ENCODE data around the gene TBC1D3B.
A peak's percentile ranks its signal among the peaks of the same experiment; 100 is the strongest.
"Not testable (repeated sequence)": the region's sequence is repeated elsewhere in the genome, so short reads cannot be mapped to it uniquely, and the experiment has no call there.

Gene TBC1D3B

DNA sequence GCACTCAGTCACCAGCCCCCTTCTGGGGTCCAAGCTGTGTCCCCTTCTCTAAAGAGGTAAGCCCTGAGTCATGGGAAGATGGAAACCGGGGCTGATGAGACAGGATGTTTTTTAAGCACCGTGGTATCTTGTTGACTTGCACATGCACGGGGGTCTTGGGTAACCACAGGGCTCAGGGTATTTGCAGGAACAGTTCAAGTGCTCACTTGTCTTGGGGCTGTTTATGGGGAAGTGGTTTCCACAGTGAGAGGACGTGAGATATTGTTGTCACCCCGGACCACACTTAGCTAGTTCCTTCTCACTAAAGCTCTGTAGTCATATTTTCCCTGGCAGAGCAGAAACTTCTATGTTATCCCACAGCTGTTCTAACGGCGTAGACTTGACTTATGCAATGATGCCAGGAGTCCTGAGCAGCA is 12.5 kb upstream of the TBC1D3B start:
- TF ChIP-seq, protein P1, sequence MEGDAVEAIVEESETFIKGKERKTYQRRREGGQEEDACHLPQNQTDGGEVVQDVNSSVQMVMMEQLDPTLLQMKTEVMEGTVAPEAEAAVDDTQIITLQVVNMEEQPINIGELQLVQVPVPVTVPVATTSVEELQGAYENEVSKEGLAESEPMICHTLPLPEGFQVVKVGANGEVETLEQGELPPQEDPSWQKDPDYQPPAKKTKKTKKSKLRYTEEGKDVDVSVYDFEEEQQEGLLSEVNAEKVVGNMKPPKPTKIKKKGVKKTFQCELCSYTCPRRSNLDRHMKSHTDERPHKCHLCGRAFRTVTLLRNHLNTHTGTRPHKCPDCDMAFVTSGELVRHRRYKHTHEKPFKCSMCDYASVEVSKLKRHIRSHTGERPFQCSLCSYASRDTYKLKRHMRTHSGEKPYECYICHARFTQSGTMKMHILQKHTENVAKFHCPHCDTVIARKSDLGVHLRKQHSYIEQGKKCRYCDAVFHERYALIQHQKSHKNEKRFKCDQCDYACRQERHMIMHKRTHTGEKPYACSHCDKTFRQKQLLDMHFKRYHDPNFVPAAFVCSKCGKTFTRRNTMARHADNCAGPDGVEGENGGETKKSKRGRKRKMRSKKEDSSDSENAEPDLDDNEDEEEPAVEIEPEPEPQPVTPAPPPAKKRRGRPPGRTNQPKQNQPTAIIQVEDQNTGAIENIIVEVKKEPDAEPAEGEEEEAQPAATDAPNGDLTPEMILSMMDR (conservative IDR thresholded peaks at IDR 0.05; ENCODE audit: control insufficient read depth, insufficient read depth, low read depth, low read length): no peak
- no peak overlapping the region for H3K4me3 ChIP-seq (ENCODE audit: control insufficient read depth, low read depth, low read length)
- DNase-seq (ENCODE audit: low read depth): no peak

DNA sequence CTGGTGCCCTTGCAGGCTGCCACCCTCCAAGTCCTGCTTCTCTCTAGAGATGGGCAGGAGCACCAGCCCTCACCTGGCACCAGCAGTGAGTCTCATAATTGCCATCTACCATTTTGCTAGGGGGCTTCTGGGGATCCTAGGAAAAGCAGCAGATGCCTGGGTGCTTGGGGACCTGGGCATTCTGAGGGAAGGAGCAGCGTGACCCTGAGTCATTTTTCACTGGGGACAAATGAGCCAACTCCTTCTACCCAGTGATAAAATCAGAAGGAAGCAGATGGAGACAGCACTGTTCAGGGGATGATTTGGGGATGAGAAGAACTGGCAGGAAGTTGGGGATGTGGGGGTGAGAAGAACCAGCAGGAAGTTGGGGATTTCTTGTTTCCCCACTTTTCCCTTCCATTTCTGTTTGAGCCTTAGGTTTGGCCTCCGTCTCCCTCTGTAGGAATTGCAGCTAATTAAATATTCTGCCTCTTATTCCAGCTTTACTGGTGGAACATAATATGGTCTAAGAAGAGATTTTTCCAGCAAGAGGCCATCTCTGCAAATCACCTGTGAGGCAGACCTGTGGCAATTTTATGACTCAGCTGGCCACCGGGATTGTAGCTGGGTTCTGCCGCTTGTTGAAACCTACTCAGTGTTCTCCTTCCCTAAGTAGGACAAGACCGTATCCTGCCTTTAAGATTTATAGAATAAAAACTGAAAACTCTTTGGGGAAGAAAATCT is 11.7 kb upstream of the TBC1D3B start:
- DNase-seq (ENCODE audit: low read depth): not testable (repeated sequence)

DNA sequence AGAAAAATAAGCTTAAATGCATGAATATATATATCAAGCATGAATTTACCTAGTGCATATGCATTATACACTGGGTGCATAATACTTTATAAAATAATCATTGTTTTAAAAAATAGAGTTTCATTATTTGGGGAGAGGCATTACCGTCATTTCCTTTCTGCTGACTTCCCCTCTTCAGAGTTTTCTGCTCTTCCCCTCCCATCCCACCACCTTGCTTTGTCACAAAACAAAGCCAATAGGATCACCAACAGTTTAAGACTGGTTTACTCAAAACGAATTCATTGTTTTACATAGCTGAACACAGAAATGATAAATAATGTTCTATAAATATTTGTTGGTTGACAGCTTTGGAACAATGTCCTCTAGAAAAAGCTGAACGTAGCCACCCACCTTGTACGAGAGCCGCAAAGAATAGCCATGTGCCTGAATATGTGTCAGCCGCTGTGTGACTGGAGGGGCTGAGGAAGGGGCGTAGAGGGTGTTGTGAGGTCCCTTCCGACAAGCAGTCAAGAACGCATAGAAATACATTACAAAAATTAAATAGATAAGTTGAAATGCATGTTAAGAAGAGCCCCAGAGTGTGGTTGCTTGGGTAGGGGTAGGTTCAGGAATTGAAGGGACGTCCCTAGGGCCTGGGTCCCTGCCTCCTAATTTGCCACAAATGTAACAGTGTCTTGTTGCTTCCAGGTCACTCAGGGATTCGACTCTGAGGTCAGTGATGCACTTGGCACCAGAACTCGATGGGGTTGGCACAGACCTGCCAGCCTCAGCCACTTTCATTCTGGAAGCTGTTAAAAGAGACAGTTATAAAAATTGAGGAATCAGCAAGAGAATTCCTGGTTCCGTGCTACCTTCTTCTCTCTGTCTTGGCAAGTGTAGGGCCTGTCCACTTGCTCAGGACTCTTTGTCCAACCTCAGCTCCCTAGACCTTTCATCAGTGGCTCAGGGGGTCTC is 10.7 kb upstream of the TBC1D3B start:
- DNase-seq (ENCODE audit: low read depth): not testable (repeated sequence)

More for the DNA sequence above, 11.7 kb upstream of the TBC1D3B start:
- not testable (repeated sequence) for H3K4me3 ChIP-seq (ENCODE audit: control insufficient read depth, low read depth, low read length)

DNA sequence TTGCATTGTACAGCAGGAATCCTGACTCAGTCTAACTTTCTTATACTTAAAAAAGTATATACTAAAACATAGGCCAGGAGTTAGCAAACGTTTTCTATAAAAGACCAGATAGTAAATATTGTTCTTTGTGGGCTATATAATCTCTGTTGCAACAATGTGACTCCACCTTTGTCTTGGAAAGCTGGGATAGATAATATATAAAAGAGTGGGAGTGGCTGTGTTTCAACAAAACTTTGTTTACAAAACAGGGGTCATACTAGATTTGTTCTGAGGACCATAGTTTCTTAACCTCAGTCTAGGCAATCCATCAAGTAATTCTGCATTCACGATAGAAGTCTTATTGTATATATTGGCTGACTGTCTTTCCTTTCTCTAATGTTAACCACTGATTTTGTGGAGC is 9.0 kb upstream of the TBC1D3B start:
- no peak overlapping the region for H3K4me3 ChIP-seq (ENCODE audit: control insufficient read depth, low read depth, low read length)
- TF ChIP-seq, protein P1 (conservative IDR thresholded peaks at IDR 0.05; ENCODE audit: control insufficient read depth, insufficient read depth, low read depth, low read length): no peak
- no peak for DNase-seq (ENCODE audit: low read depth)

More for the DNA sequence above, 10.7 kb upstream of the TBC1D3B start:
- not testable (repeated sequence) for H3K4me3 ChIP-seq (ENCODE audit: control insufficient read depth, low read depth, low read length)

DNA sequence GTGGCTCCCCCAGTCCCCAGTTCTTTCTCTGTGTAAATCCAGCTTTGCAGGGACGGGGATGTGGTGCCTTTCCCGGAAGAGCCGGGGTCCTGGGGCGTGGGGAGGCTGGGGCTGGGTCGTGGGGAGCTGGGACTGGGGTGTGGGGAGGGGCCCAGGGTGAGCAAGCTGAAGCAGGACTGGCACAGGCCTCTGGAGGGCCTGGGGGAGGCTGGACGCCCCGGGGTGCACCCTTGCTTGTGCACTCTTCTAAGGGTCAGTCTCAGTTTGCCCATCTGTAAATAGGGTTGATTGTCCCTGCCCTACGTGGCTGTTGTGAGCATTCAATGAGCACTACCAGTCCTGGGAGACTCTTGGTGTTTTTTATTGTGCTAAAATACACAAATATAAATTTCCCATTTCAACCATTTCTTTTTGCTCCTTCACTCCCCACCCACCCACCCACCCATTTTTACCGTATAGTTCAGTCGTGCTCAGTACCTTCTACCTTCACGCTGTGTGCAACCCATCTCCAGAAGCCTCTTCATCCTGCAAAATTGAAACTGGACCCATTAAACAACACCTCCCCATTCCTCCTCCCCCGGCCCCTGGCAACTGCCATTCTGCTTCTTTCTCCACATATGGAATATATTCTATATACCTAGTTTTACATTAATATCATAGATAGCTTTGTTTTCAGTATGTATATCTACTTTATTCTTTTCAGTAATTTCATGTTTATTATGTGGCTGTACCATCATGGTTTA is 7.8 kb upstream of the TBC1D3B start:
- TF ChIP-seq, protein P1 (conservative IDR thresholded peaks at IDR 0.05; ENCODE audit: control insufficient read depth, insufficient read depth, low read depth, low read length): no peak
- DNase-seq (ENCODE audit: low read depth): no peak
- peak overlapping the region; percentile 59 for H3K4me3 ChIP-seq (ENCODE audit: control insufficient read depth, low read depth, low read length)

DNA sequence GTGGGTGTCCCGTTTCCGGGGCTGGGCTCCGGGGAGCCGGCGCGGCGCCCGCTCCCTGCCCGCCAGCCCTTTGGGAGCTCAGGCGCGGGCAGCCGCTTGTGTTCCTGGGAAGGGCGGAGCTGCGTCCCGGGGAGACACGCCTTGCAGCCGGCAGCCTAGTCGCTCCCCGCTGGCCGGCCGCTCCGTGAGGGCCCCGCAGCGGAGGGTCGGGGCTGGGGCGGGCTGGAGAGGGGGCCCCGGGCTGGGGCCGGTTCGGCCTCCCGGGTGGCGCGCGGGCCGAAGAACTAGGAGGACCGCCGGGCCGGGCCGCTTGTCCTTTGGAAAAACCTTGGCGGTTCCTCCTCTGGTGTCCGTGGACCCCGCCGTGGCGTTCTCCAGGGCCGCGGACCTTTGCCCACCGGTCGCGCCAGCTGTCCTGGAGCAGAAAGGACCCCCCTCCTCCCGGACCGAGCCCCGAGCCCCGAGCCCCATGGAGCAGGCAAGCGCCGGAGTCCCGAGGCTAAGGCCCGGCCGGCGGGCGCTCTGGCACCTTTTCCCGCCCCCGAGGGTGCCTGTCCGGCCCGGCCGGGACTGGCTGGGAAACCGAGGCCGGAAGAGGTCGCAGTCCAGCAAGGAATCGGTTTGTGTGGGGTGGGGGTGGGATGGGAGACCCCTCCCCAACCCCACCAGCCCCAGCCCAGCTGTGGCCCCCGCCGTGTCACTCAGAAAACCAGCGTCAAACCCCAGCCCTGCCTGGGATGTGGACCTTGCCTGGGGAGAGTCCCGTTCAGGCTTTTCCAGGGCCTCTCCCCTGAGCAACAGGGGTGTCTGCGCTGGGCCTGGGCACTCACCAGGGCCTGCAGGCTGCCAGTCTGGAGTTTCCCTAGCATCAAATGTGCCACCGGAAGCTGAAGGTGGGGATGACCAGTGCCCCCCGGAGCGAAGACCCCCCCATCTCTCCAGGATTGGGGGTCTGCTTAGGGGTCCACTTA is 6.8 kb upstream of the TBC1D3B start:
- TF ChIP-seq, protein P1 (conservative IDR thresholded peaks at IDR 0.05; ENCODE audit: control insufficient read depth, insufficient read depth, low read depth, low read length): no peak
- peak overlapping the region; percentile 59 for H3K4me3 ChIP-seq (ENCODE audit: control insufficient read depth, low read depth, low read length)
- DNase-seq (ENCODE audit: low read depth): peak; percentile 72

Measured in fibroblast of mammary gland (primary cell).